HG02588 (cell line): ENCODE results near the gene DPPA4.
"Not testable (repeated sequence)": the region's sequence is repeated elsewhere in the genome, so short reads cannot be mapped to it uniquely, and the experiment has no call there.

Experiments
- ATAC-seq: cut with Tn5 transposase; IDR thresholded peaks from one replicate; pipeline ENCODE4 v1.9.1; 2021; ENCODE audit warnings: mild to moderate bottlenecking, moderate library complexity; ENCODE audit not compliant: unreplicated experiment

Gene DPPA4, protein sequence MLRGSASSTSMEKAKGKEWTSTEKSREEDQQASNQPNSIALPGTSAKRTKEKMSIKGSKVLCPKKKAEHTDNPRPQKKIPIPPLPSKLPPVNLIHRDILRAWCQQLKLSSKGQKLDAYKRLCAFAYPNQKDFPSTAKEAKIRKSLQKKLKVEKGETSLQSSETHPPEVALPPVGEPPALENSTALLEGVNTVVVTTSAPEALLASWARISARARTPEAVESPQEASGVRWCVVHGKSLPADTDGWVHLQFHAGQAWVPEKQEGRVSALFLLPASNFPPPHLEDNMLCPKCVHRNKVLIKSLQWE

DNA sequence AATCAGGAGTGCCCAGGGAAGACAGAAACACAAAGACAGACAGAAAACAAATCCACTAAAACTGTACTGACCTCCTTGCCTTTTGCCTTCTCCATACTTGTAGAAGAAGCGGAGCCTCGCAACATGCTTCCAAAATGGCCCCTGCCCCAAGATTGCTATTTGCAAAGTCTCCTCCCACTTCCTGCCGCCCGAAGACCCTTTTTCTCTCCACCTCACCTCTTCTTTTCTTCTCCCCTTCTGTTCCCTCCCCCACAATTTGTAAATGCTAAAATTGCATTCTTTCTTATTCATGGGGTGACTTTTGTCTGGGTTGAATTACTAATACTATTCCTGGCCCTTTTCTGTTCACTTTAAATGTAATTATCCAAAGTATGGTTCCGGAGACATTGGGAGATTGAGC lies at the start of gene DPPA4:
Gene DPPA4, minus strand, starts transcription at position 154 of the 400 bp plus-strand sequence. Its CDS starts 29 bp downstream, at position 125.
- no peak for ATAC-seq

DNA sequence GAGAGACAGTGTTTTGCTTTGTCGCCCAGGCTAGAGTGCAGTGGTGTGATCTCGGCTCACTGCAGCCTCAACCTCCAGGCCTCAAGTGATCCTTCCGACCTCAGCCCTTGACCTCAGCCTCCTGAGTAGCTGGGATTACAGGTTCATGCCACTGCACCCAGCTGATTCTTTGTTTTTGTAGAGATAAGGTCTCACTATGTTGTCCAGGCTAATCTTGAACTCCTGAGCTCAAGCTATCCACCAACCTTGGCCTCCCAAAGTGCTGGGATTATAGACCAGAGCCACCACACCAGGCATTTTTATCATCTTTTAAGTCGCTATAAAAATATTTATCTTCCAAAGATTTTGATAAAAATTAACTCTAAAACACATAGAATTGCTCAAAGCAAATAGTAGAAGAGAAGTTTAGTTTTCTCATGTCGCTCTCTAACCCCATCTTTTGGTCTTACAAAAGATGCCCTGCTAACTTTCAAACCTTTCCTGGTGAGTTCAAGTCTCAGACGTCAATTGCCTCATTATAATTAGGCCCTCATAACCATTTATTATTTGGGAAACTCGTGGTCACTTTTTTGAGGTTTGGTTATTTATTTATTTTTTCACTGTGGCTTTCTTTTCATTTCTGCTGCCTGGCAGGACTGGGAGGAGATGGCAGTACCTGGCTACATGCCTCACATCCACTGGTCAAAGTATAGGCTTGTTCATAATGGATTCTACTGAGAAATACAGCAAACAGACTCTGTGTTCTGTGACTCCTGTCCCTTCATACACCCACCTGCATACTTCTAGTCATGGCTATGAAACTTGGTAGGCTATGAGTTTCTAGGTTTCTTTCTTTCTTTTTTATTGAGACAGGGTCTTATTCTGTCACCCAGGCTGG lies 48.3 kb upstream of the DPPA4 start:
- no peak for ATAC-seq

DNA sequence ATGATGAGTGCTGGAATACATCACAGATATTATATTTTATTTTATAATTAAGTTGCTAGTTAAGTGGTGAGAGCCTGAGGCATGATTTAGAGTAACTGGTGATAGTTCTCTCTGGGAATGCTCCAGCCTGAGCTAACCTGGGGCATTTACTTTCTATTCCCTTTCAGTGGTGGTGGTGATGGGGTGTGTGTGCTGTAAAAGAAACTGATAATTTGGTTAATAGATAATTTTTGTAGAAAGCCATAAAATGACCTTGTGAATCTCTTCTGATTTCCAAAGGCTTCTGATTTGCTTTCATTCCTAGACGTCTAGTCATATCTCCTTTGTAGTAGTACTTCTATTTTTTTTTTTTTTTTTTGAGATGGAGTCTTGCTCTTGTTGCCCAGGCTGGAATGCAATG lies 46.8 kb upstream of the DPPA4 start:
- ATAC-seq: no peak

DNA sequence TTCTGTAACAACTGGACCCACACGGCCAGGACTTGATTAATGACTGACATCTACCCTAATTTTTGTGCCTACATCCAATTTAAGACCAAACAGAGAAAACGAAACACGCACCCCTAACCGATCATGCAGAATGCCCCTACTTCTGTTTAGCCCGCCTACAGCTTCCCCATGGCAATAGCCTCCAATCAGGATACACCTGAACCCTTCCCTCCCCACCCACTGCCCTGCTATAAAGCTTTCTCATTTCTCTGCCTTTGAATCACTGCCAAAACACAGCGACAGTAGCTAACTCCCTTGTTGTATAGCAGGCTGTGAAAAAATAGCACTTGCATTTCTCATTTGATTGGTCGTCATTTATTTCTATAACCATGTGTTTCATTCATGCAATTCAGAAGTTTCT lies 45.2 kb upstream of the DPPA4 start:
- ATAC-seq: no peak

DNA sequence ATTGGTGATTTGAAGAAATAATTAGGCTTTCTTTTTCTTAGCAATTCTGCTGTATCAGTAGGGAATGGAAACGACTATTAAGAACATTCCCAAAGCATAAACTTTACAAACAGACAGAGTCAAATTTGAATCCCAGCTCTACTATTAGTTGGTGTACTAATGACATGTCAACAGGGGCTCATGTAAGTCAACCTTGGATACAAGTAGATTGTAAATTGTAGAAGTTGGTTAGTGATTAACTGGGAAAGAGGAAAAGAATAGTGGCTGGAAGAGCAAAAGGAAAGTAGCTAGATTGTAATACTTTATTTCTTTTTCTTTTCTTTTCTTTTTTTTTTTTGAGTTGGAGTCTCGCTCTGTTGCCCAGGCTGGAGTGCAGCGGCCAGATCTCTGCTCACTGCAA lies 38.6 kb upstream of the DPPA4 start:
- ATAC-seq: no peak

DNA sequence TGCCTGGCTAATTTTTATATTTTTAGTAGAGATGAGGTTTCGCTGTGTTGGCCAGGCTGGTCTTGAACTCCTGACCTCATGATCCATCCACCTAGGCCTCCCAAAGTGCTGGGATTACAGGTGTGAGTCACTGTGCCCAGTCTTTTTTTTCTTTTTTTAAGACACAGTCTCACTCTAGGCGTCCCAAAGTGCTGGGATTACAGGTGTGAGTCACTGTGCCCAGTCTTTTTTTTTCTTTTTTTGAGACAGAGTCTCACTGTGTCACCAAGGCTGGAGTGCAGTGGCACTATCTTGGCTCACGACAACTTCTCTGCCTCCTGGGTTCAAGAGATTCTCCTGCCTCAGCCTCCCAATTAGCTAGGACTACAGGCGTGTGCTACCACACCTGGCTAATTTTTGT lies 37.1 kb upstream of the DPPA4 start:
- not testable (repeated sequence) for ATAC-seq

DNA sequence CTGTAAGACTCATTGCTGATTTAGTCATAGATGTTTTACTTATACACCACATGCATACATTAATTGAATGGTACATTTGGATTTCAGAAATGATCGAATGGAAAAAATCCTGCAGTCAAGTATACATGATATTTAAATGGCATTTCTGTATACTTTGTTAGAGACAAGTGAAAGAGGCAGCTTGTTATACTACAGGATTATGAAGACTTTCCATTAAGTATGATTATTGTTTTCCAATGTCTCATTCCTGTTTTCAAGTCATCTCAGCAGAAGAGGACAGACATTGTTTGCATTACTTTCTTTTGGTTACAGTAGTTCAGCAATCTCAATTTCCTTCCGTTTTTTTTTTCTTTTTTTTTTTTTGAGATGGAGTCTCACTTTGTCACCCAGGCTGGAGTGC lies 36.6 kb upstream of the DPPA4 start:
- ATAC-seq: no peak

DNA sequence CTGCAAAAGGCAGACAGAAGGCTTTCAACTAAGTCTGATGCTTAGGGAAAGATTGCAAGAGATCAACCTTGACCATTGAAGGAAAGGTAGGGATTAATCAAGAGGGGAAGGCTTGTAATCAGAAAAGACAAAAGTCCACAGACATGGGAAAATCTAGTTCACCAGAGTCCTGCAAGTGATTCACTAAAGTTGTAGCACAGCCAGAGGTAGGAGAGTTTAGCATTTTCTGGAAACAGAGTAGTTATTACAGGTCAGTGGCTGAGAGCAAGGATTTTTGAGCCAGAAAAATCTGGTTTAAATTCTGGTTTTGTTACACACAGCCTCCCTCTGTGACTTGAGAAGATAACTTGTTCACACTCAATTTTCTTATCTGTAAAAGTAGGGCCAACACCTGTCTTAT lies 35.3 kb upstream of the DPPA4 start:
- no peak for ATAC-seq

DNA sequence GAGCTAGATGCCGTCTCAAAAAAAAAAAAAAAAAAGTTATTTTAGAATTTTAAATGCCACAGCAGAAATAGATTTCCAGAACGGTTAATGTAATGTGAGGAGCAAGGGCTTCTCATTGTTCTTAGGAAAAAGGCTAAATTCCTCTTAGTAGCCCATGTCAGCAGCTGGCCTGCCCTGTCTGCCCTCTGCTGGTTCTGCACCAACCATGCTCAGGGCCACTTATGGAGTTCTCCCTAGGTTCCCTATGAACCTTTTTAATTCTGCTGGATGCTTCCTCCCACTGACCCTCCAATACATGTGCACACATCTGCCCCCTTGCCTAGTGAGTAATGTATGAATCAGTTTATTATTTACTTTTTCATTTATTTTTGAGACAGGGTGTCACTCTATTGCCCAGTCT lies 32.2 kb upstream of the DPPA4 start:
- no peak for ATAC-seq

DNA sequence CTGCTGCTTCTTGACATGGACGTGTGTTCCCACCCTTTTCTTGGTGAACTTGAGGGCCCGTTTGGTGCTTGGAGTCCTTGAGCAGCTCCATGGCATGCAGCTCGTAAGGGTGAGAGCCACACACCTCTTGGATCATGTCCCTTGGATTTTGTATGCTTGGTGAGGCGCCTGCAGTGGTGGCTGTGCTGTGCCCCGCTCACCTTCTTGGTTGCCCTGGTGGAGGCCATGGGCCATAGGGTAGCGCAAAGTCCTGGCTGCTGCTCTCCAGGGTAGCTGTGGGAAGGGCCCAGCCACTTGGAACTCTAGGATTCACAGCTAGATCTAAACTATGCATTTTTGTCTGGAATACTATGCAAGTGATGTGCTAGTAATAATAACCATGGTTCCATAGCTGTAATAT lies 26.7 kb upstream of the DPPA4 start:
- ATAC-seq: no peak

DNA sequence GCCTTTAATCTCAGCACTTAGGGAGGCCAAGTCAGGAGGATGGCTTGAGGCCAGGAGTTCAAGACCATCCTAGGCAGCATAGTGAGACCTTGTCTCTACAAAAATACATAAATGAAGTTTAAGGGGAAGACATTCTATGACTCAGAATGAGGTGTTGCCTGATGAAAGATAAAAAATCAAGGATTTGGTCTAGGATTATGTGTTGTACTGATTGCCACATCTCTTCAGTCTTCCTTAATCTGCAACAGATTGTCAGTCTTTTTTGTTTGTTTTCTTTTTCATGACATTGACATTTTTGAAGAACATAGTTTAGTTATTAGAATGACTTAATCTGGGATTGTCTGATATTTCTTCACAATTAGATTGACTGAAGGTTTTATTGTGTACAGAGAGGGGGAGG lies 26.3 kb upstream of the DPPA4 start:
- no peak for ATAC-seq

DNA sequence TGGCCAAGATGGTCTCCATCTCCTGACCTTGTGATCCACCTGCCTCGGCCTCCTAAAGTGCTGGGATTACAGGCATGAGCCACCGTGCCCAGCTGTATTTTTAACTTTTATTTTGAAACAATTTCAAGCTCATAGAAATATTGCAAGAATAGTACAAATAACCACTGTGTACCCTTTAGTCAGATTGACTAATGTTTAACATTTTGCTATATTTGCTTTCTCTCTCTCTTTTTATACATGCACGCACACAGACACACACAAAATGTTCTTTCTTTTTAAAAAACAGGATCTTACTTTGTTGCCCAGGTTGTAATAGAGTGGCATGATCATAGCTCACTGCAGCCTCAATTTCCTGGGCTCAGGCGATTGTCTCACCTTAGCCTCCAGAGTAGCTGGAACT lies 25.5 kb upstream of the DPPA4 start:
- no peak for ATAC-seq

DNA sequence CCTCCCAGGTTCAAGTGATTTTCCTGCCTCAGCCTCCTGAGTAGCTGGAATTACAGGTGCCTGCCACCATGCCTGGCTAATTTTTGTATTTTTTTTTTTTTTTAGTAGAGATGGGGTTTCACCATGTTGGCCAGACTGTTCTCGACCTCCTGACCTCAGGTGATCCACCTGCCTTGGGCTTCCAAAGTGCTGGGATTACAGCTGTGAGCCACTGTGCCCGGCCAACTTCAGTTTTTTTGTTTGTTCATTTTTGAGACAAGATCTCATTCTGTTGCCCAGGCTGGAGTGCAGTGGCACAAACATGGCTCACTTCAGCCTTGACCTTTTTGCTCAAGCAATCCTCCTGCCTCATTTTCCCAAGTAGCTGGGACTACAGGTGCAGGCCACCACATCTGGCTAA lies 21.5 kb upstream of the DPPA4 start:
- not testable (repeated sequence) for ATAC-seq

DNA sequence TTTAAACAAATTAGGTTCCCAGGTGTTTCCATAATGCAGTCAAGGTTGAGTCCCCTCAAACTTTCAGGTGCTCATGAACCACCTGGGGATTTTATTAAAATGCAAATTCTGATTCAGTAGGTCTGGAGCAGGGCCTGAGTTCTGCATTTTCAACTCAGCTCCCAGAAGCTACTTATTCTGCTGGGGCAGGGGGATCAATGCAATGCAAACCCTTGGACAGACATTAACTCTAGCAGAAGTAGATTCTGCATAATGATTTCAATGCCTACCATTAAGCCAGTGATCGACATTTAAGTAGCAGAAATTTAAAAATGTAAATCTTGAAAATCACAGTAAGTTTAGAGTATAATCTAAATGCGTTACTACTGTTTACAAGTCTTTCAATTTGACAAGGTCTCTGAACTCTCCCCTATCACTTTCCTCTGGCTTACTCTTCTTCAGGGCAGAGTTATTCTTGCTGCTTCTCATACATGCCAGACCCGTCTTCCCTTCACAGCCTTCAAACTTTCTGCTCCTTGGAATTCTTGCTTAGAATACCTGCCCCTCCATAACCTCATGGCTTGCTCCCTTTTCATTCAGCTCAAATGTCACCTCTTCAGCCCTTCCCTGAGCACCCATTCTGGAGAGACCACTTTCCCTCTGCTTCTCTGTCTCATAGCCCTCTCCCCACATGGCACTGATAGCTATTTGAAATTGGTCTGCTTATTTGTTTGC lies 19.3 kb upstream of the DPPA4 start:
- no peak for ATAC-seq

DNA sequence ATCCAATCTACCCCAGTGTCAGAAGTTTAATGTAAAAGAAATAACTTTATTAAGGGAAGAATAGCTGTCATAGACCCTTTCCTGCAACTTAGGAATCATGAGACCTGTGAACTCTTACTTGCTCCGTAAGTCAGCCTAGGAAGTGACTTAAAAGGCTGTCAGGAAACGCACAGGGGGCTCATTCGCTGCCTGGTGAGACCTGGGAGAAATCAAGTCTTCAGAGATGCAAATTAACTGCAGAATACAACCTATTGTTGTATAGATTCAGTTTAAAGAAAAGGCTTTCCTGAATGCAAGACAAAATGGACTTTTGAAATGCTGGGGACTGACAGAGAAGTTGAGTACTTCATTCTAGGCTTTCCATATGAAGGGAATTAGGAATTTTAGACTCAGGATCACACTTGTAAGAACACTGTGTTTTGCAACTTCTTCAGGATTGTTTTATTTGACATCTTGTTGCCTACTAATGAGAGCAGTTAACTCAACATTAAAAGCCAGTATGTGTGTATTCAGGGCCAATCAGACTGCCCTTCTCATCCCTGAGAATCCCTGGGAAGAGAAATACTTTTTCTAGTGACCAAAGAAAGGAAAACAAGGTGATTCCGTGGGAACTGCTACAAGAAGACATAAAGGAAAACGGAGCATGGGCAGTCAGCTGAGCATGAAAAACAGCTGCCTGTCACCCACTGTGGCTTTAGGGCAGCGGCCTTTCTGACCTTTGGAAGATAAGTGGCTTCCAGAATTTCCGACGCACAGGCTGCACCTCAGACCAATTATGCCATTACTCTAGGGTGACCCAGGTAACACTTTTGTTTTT lies 18.5 kb upstream of the DPPA4 start:
- ATAC-seq: no peak

DNA sequence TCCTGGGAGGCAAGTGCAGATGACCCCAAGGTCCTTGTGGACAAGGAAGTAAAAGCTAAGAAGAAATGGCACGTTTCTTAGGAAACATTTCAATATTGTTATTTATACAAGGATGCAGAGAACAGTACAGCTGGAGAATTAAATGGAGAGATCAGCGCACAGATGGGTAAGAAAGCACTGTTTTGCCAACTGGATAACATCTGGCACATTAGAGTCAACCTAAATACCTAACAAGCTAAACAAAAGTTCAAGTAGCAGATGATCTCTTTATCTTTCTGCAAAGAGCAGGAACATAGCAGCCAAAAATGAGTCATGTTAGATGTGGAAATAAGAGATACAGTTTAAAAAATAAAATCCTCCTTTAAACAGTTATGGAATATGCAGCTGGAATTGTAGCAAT lies 15.7 kb upstream of the DPPA4 start:
- ATAC-seq: no peak

DNA sequence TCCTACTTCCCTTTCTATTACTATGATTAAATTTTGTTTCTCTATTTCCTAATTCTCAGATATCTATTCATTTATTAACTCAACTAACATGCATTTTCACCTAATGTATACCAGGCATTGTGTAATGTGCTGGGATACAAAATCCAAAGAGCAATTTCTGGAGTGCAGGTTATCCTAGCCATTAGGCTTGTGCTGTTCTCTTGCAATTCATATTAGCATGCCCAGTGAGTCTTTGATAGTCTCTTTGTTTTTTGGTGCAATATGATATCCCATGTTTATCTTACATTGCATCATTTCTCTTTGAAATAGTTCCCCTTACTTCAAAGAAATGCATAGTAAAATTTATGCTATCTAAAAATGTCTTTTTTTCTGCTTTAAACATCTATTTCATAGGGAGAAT lies 13.9 kb upstream of the DPPA4 start:
- ATAC-seq: no peak

DNA sequence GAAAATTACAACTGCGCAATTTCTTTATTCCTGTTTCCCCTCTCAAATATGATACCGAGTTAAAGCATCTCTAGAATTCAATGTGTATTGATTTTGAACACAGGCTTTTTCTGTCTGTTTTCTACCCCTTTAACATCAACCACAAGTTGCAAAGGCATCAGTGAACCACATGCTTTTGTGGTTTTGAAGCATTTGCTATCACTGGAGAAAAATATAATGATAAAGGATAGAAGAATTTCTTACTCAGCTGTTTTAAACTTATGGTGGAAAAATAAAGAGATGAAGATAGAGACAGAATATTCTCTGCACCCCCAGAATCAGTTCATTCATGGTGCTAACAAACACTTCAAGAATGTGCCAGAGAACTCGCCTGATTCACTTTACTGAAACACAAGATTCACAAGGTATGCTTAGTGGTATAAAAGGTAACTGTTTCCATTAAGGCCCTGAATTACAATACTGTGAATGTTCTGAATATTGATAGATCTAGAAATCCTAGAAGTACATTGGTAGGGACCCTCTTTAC lies 9.5 kb upstream of the DPPA4 start:
- ATAC-seq: no peak

DNA sequence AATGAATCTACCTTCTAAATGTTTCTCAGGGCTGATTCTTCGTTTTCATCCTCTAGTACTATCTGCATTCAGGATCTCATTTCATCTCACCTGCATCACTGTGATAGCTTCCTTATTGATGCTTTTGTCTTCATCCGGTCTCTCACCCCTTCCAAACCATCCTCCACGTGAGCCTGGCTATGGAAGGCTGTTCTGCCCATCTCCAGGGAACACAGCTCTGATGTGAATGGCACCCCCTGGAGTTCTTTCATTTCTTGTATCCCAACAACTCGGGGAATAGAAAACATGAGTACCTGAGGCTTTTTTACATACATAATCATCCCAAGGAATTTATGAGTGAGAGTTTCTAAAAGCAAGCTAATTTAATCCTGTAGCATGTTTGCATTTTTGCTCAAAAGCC lies 8.8 kb upstream of the DPPA4 start:
- no peak for ATAC-seq
